ENCODE results near the gene SUSD3. TPM values are rescaled to one million over a fixed set of nuclear protein-coding genes. Genes with fewer than 3 reads are reported as not detected.

The SUSD3 gene
- total and polyA plus RNA-seq, 10 of the 15 experiments (the other 5 are each of a cell fraction or from before 2014, with no cell fraction given) = 2.5 to 92.0 (median 31.1) TPM

- TF ChIP-seq EGR1 (IDR thresholded peaks at IDR 0.05; ENCODE audit: borderline replicate concordance in 1 of 2, low read depth in 2 of 2, low read length in 2 of 2) = peak in 1 of 2 experiments; percentile 92; a peak in 2 of 3 replicates
- no peak for TF ChIP-seq USF1 (IDR thresholded peaks at IDR 0.05; ENCODE audit: borderline replicate concordance, extremely low read length, insufficient read depth, low read depth, low read length)
- TF ChIP-seq MYB (IDR thresholded peaks at IDR 0.05; ENCODE audit: borderline replicate concordance, low read depth, low read length) = no peak
- no peak for TF ChIP-seq SMAD1 (IDR thresholded peaks at IDR 0.05; ENCODE audit: low read depth, partially characterized antibody)
- no peak for TF ChIP-seq ZBTB33 (IDR thresholded peaks at IDR 0.05)
- TF ChIP-seq PRDM15 (CRISPR knock-in tag; IDR thresholded peaks at IDR 0.05) = no peak
- TF ChIP-seq JUND (IDR thresholded peaks at IDR 0.05; ENCODE audit: low read depth, low read length) = no peak
- no peak for TF ChIP-seq ZNF24 (IDR thresholded peaks at IDR 0.05)
- TF ChIP-seq ZNF592 (IDR thresholded peaks at IDR 0.05) = no peak
- no peak for TF ChIP-seq TCF7 (IDR thresholded peaks at IDR 0.05; ENCODE audit: borderline replicate concordance)
- TF ChIP-seq TCF3 (IDR thresholded peaks at IDR 0.05; ENCODE audit: borderline replicate concordance, insufficient read depth, low read depth, low read length) = 0 out of 2 replicates have a peak, but pooled peaks have one; percentile 14
- no peak for TF ChIP-seq HDAC2 (IDR thresholded peaks at IDR 0.05)
- TF ChIP-seq PAX5 (IDR thresholded peaks at IDR 0.05; ENCODE audit: borderline replicate concordance, low read depth, low read length) = 0 out of 2 replicates have a peak, but pooled peaks have one; percentile 6
- peak; percentile 82 for TF ChIP-seq POLR2AphosphoS5 (IDR thresholded peaks at IDR 0.05; ENCODE audit: low read length)
- TF ChIP-seq RBBP5 (conservative IDR thresholded peaks at IDR 0.05) = no peak
- 0 out of 2 replicates have a peak, but pooled peaks have one; percentile 41 for TF ChIP-seq SMAD5 (IDR thresholded peaks at IDR 0.05; ENCODE audit: low read depth)
- peak; percentile 58 for TF ChIP-seq MEF2B (IDR thresholded peaks at IDR 0.05; ENCODE audit: partially characterized antibody, poor library complexity, severe bottlenecking)
- TF ChIP-seq RELA (IDR thresholded peaks at IDR 0.05; ENCODE audit: borderline replicate concordance, partially characterized antibody) = no peak
Measured at GRCh38 chr9:93095205-93096130, 37.0 kb downstream of the SUSD3 start (continued).
